RPMI8226 (cell line): ENCODE data around the gene CFAP69.
"Not testable (repeated sequence)": the region's sequence is repeated elsewhere in the genome, so short reads cannot be mapped to it uniquely, and the experiment has no call there.

Experiments
- DNase-seq: peaks from one replicate; pipeline ENCODE4 v3.0.0-alpha.2; 2015

Gene CFAP69

GRCh38 chr7:90232430-90232829 is 12.5 kb upstream of the CFAP69 start:
- DNase-seq, result no peak

GRCh38 chr7:90233569-90233968 is 11.4 kb upstream of the CFAP69 start:
- DNase-seq, result no peak

DNA sequence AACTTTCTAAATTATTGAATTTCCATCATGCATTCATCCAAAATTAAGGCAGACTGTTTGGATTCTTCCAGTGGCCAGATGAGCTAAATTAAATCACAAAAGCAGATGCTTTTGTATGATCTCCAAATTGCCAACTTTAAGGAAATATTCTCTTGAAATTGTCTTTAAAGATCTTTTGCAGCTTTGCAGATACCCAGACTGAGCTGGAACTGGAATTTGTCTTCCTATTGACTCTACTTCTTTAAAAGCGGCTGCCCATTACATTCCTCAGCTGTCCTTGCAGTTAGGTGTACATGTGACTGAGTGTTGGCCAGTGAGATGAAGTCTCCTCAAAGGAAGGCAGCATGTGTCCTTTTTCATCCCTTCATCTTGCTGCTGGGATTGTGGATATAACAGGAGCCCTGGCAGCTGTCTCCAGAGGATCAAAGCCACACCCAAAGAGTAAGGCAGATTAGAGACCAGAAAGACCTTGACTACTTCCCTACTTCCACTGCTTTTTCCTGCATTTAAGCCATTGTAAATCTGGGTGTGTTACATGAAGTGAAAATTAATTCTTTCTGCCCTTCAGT is 8.2 kb upstream of the CFAP69 start:
- no peak for DNase-seq

DNA sequence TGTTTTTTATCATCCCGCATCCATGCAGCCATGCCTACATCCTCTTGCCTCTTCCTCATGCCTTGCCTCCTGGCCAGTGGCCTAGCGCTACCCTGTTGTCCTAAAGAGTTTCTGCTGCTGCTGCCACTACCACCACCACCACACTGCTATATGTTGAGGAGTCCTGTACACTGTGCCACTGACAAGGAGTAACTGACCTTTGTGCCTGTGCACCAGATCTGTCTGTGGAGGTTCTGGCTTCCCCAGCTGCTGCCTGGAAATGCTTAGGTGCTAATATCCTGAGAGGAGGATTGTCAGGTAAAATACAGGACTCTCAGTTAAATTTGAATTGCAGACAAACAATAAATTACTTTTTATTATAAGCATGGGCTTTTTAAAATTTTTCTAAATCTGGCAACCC is 7.0 kb upstream of the CFAP69 start:
- no peak for DNase-seq

- DNase-seq, result no peak
Measured at GRCh38 chr7:90238583-90238982, 6.4 kb upstream of the CFAP69 start.

DNA sequence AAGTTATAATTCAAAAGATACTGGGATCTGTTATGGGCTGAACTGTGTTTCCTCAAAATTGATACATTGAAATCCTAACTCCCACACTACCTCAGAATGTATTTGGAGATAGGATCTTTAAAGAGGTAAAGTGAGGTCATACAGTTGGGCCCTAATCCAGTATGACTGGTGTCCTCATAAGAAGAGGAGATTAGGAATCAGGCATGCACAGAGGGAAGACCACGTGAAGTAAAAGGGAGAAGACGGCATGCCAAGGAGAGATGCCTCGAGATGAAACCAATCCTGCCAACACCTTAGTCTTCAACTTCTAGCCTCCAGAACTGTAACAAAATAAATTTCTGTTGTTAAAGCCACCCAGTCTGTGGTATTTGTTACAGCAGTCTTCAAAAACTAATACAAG is 5.9 kb upstream of the CFAP69 start:
- DNase-seq, result no peak

- no peak for DNase-seq
Measured at GRCh38 chr7:90239625-90240228, 5.2 kb upstream of the CFAP69 start.

GRCh38 chr7:90242369-90243168 is 2.4 kb upstream of the CFAP69 start:
- DNase-seq, result peak; percentile 11

- no peak for DNase-seq
Measured at GRCh38 chr7:90243556-90243955, 1.4 kb upstream of the CFAP69 start.

DNA sequence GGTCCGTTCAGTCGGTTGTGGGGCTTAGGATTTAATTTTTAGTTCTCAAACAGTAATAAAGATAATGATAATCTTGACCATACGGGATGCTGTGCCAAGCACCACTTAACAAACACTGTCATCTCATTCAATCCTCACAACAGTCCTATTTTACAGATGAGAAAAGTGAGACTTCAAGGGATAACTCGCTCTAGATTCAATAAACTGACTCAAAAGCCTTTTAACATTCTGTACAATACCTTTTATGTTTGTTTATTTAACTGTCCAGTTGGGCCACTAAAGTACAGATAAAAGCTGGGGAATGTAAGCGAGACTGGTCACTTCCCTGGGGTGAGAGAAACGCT is 437 bp upstream of the CFAP69 start:
- no peak for DNase-seq

GRCh38 chr7:90246171-90246570 is 1.2 kb downstream of the CFAP69 start:
- no peak for DNase-seq

GRCh38 chr7:90248706-90249105 is 3.7 kb downstream of the CFAP69 start:
- no peak for DNase-seq

DNA sequence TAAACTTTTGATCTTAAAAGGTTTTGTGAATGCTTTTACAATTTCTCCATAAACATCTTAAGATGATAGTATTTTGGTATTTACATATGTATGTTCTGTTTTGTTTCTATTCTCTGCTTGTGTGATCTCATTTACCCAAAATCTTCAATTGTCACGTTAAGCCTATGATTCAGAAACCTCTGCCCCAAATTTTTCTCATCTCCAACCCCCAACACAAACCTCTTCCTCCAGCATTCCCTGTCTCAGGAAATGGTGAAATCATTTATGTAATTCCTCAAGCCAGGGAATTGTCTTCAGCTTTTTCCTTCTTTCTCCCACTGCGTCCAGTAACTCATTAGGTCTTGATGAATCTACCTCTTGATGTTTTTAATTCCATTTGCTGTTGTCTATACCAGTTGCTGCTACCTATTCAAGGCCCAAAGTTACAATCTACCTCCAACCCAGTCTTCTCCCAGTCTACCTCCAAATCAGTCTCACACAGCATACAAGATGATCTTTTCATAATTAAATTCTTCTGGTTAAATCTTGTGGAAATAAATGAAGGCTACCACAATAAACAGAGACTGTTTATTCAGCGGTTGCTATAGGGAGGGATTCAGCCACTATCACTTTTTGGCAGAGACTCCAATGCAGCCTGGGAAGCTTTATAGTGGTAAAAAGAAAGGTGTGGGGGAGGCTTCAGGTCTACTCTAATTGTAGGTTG is 5.8 kb downstream of the CFAP69 start:
- DNase-seq, result no peak

- DNase-seq, result no peak
Measured at GRCh38 chr7:90251304-90251635, 6.3 kb downstream of the CFAP69 start.

DNA sequence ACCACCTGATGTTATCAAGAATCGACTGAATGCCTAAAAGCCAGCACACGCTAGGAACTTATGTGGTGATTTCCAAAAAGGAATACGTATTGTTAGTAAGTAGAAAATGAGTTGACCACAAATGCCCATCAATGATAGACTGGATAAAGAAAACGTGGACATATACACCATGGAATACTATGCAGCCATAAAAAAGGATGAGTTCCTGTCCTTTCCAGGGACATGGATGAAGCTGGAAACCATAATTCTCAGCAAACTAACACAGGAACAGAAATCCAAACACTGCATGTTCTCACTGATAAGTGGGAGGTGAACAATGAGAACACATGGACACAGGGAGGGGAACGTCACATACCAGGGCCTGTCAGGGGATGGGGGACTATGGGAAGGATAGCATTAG is 11.0 kb downstream of the CFAP69 start:
- DNase-seq, result not testable (repeated sequence)

DNA sequence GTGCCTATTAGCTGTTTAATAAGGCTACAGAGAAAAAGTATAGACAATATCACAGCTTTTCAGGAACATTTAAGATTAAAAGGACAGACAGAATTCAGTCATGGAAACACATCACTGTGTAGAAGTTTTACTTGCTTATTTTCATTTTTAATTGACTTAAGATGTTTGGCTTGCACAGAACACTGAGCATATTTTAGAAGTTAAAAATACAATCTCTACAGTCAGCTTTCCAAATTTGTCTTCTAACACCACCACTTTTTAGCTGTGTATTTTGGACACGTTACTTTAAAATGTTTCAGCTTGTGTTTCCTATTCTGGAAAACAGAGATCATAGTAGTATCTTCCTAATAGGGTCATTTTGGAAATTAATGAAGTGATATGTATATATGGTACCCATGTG is 11.8 kb downstream of the CFAP69 start:
- DNase-seq, result no peak

GRCh38 chr7:90261441-90261840 is 16.5 kb downstream of the CFAP69 start:
- DNase-seq, result no peak

DNA sequence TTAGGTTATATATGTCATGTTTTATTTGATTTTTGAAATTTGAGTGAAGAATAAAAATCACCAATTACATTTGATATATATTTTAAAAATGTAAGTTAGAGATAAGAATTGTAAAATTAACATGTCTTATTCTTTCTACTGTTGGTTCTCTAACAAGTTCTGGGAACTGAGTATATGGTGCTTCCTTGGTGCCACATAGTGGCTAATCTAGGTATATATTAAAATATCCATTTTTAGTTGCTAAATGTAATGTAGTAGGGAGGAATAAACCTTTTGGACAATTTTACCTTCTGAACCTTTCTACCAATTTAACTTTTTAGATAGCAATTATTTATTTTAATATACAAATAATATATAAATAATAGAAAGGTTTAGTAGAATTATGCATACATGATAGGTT is 17.5 kb downstream of the CFAP69 start:
- peak; percentile 20 for DNase-seq

GRCh38 chr7:90266808-90267207 is 21.8 kb downstream of the CFAP69 start:
- no peak for DNase-seq

- no peak for DNase-seq
Measured at GRCh38 chr7:90267263-90267858, 22.4 kb downstream of the CFAP69 start.

- DNase-seq, result no peak
Measured at GRCh38 chr7:90269163-90269562, 24.2 kb downstream of the CFAP69 start.

DNA sequence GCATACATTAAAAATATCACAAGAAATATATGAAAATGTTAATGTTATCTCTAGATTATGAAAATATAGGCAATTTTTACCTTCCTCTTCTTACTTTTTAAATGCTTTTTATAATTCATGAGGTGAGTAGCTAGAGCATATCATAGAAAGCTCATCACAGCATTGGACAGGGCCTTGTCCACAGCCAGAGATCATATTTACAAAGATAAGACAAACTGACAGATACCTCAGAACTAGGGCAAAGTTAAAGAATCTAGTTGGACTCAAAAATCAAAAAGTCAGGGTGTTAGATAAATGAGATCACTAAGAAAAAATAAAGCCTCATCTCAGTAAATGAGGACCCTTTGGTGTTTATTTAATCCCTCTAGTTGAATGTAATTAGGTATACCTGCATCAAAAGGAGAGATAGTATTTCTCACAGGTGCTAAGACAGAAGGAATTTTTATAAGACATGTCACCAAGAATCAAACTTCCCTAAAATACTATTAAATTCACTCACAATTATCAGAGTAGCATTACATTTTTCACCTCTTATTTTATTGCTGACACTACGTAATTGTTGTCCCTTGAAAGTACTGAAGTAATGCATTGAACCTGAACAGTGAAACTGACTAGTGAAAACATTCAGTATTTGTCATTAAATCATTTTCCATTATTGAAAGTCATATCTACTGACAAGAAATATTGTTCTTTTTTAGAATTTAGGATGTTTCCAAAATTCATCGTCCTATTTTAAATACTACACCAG is 25.6 kb downstream of the CFAP69 start:
- DNase-seq, result no peak

GRCh38 chr7:90271753-90272152 is 26.8 kb downstream of the CFAP69 start:
- no peak for DNase-seq
